ENCODE results near the gene CCDC12. TPM values are rescaled to one million over a fixed set of nuclear protein-coding genes. Genes with fewer than 3 reads are reported as not detected.

CCDC12 gene
- total RNA-seq, 2 donors from 2014 or later: 46.7 to 47.8 TPM

DNA sequence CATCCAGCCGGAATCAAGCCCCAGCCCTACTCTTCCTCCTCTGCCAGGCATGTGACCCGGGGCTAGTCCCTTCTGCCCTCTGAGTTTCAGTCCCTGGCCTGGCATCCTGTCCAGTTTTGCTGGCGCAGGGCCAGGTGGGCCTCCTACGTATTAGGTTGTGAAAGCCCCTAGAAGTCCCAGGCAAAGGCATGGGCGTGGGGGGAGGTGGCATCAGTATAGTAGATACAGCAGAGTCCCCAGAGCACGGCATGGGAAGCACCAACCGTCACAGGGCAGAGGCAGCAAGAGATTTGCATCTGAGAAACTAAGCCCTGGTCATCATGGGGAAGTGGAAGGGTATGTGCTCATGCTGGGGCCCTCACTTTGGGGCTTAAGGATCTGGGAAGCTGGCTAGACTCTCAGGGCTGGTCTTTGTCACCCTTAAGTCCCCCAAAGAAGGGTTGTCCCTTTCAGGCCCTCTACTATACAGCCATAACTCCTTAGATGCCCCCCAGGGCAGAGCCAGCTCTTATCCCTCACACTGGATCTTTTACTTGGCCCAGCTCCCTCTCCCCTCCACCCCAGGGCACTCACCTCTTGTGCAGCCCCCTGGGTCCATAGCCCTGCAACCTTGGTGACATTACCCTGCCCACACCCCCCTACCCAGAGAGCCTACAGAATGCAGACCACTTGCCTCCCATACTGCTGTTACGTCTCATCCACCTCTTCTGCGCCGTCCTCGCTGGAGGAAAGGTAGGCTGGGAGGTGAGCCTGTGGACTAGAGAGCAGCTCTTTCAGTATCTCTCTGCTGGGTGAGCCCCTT lies 14.2 kb upstream of the CCDC12 start:
- 91 to 93% methylated on average over 6 to 11 of the region's 11 CpGs for WGBS, 2 experiments (ENCODE audit: insufficient coverage in 1 of 2, insufficient read length in 1 of 2)
- no peak overlapping the region for H3K4me3 ChIP-seq (ENCODE audit: low read length)
- Mint-ChIP-seq H3K4me1 (peaks cover 30% of the 10 kb centered on the region), H3K36me3 (ENCODE audit: low read depth) (peaks cover 5% of the 10 kb centered on the region), H3K27ac (no peak overlapping the region), H3K9me3 (no peaks in the 10 kb centered on the region), H3K27me3 (ENCODE audit: insufficient read depth) (no peaks in the 10 kb centered on the region), H3K4me3 (no peak overlapping the region)
- DNase-seq: no peak
- H3K36me3 ChIP-seq (ENCODE audit: control insufficient read depth, insufficient read depth, low read length): peaks cover 4% of the 10 kb centered on the region
- H3K27me3 ChIP-seq (ENCODE audit: control insufficient read depth, insufficient read depth, low read length, poor library complexity, severe bottlenecking): no peaks in the 10 kb centered on the region
- no peaks in the 10 kb centered on the region for H3K9me3 ChIP-seq (ENCODE audit: control insufficient read depth, low read length)
- TF ChIP-seq, protein P1, sequence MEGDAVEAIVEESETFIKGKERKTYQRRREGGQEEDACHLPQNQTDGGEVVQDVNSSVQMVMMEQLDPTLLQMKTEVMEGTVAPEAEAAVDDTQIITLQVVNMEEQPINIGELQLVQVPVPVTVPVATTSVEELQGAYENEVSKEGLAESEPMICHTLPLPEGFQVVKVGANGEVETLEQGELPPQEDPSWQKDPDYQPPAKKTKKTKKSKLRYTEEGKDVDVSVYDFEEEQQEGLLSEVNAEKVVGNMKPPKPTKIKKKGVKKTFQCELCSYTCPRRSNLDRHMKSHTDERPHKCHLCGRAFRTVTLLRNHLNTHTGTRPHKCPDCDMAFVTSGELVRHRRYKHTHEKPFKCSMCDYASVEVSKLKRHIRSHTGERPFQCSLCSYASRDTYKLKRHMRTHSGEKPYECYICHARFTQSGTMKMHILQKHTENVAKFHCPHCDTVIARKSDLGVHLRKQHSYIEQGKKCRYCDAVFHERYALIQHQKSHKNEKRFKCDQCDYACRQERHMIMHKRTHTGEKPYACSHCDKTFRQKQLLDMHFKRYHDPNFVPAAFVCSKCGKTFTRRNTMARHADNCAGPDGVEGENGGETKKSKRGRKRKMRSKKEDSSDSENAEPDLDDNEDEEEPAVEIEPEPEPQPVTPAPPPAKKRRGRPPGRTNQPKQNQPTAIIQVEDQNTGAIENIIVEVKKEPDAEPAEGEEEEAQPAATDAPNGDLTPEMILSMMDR (conservative IDR thresholded peaks at IDR 0.05): no peak
- peaks cover 10% of the 10 kb centered on the region for H3K4me1 ChIP-seq (ENCODE audit: control insufficient read depth, insufficient read depth, low read length)
- H3K9ac ChIP-seq (ENCODE audit: extremely low read depth, low read length, poor library complexity, severe bottlenecking): no peak overlapping the region
- no peak overlapping the region for H3K27ac ChIP-seq (ENCODE audit: low read depth, low read length)

GRCh38 chr3:46989146-46989810 lies 12.7 kb upstream of the CCDC12 start:
- H3K27me3 ChIP-seq (ENCODE audit: control insufficient read depth, insufficient read depth, low read length, poor library complexity, severe bottlenecking): no peaks in the 10 kb centered on the region
- no peaks in the 10 kb centered on the region for H3K27me3 Mint-ChIP-seq (ENCODE audit: insufficient read depth)
- WGBS, 2 experiments (ENCODE audit: insufficient coverage in 1 of 2, insufficient read length in 1 of 2): 85 to 87% methylated on average over 11 to 17 of the region's 17 CpGs
- peaks cover 6% of the 10 kb centered on the region for H3K36me3 Mint-ChIP-seq (ENCODE audit: low read depth)
- peak; percentile 85 for DNase-seq
- H3K9ac ChIP-seq (ENCODE audit: extremely low read depth, low read length, poor library complexity, severe bottlenecking): no peak overlapping the region
- H3K4me3 ChIP-seq (ENCODE audit: low read length): no peak overlapping the region
- peaks cover 30% of the 10 kb centered on the region for H3K4me1 Mint-ChIP-seq
- H3K4me3 Mint-ChIP-seq: no peak overlapping the region
- no peaks in the 10 kb centered on the region for H3K9me3 Mint-ChIP-seq
- peaks cover 10% of the 10 kb centered on the region for H3K4me1 ChIP-seq (ENCODE audit: control insufficient read depth, insufficient read depth, low read length)
- H3K27ac Mint-ChIP-seq: peak overlapping the region; percentile 82
- H3K9me3 ChIP-seq (ENCODE audit: control insufficient read depth, low read length): no peaks in the 10 kb centered on the region
- TF ChIP-seq, protein P1 (conservative IDR thresholded peaks at IDR 0.05): no peak
- H3K36me3 ChIP-seq (ENCODE audit: control insufficient read depth, insufficient read depth, low read length): peaks cover 4% of the 10 kb centered on the region
- H3K27ac ChIP-seq (ENCODE audit: low read depth, low read length): no peak overlapping the region

GRCh38 chr3:46988616-46989015 lies 12.1 kb upstream of the CCDC12 start:
- DNase-seq: no peak
- peaks cover 6% of the 10 kb centered on the region for H3K36me3 Mint-ChIP-seq (ENCODE audit: low read depth)
- Histone ChIP-seq H3K4me1 (ENCODE audit: control insufficient read depth, insufficient read depth, low read length) (peaks cover 10% of the 10 kb centered on the region), H3K36me3 (ENCODE audit: control insufficient read depth, insufficient read depth, low read length) (peaks cover 4% of the 10 kb centered on the region), H3K27ac (ENCODE audit: low read depth, low read length) (no peak overlapping the region), H3K27me3 (ENCODE audit: control insufficient read depth, insufficient read depth, low read length, poor library complexity, severe bottlenecking) (no peaks in the 10 kb centered on the region), H3K9me3 (ENCODE audit: control insufficient read depth, low read length) (no peaks in the 10 kb centered on the region), H3K4me3 (ENCODE audit: low read length) (no peak overlapping the region), H3K9ac (ENCODE audit: extremely low read depth, low read length, poor library complexity, severe bottlenecking) (no peak overlapping the region)
- H3K4me3 Mint-ChIP-seq: no peak overlapping the region
- no peaks in the 10 kb centered on the region for H3K27me3 Mint-ChIP-seq (ENCODE audit: insufficient read depth)
- TF ChIP-seq, protein P1 (conservative IDR thresholded peaks at IDR 0.05): no peak
- no peak overlapping the region for H3K27ac Mint-ChIP-seq
- 92% methylated on average over 4 of the region's 4 CpGs; no CpG with 5 or more reads in 1 of the 2 experiments for WGBS, 2 experiments (ENCODE audit: insufficient coverage in 1 of 2, insufficient read length in 1 of 2)
- H3K9me3 Mint-ChIP-seq: no peaks in the 10 kb centered on the region
- peaks cover 30% of the 10 kb centered on the region for H3K4me1 Mint-ChIP-seq
